H1 (cell line): ENCODE data around the gene NCAPD3. TPM values are rescaled to one million over a fixed set of nuclear protein-coding genes. Genes with fewer than 3 reads are reported as not detected.
A peak's percentile ranks its signal among the peaks of the same experiment; 100 is the strongest.

ENCODE experiments used
- HDAC6 ChIP-seq: IDR thresholded peaks from one replicate; pipeline ENCODE4 v1.7.1; 2012; ENCODE audit warnings: low read depth, mild to moderate bottlenecking, inconsistent platforms, low read length, moderate library complexity
- SP2 ChIP-seq: IDR thresholded peaks from 2 replicates; pipeline ENCODE4 v1.6.1; 2012; ENCODE audit warnings: mild to moderate bottlenecking, low read length, inconsistent platforms
- TEAD4 ChIP-seq: IDR thresholded peaks from 2 replicates; pipeline ENCODE4 v1.6.1; 2012; ENCODE audit warnings: low read depth, low read length, inconsistent platforms, mixed read lengths
- polyA plus RNA-seq, 7 experiments: library from polyadenylated mRNA; depleted of rRNA in 3 of 7; stranded (reverse) in 5 of 7; unstranded in 2 of 7; fragments of >200 nt in 5 of 7; fragments of 200-250 nt in 2 of 7; gene quantifications; 1 replicate in 5 of 7; 2 replicates in 1 of 7; 4 replicates in 1 of 7; pipeline versions ENCODE4 v1.2.1 to v1.2.3, GENCODE V29; 2011 to 2013; ENCODE audit warnings: missing spikeins in 2 of 7, mixed read lengths in 2 of 7
- total RNA-seq: library from RNA; stranded (reverse); fragmentation: NEBNext Ultra II Directional; extraction: Animal tissue kit (Norgen Biotek cat#: 25700); gene quantifications from 2 replicates; pipeline ENCODE4 v1.2.1, GENCODE V29; 2021

Gene NCAPD3
- total and polyA plus RNA-seq, 2 of the 8 experiments (the other 6 are each of a cell fraction or from before 2014, with no cell fraction given): 26.5 to 55.2 TPM

GRCh38 chr11:134223836-134224709 lies at the start of gene NCAPD3, which contains the start of gene VPS26B (continued):
- TF ChIP-seq SP2 (peak; percentile 20; the same call in 1 of the 2 replicates), HDAC6 (no peak), TEAD4 (no peak)
